Placental epithelial cell (primary cell): Measurements from ENCODE around the gene GOLIM4. TPM values are rescaled to one million over a fixed set of nuclear protein-coding genes. Genes with fewer than 3 reads are reported as not detected.

Experiments
- total RNA-seq: library from RNA; depleted of rRNA; stranded (reverse); fragments of >200 nt; gene quantifications from 2 replicates; pipeline ENCODE4 v1.2.3, GENCODE V29; 2012

The GOLIM4 gene, protein sequence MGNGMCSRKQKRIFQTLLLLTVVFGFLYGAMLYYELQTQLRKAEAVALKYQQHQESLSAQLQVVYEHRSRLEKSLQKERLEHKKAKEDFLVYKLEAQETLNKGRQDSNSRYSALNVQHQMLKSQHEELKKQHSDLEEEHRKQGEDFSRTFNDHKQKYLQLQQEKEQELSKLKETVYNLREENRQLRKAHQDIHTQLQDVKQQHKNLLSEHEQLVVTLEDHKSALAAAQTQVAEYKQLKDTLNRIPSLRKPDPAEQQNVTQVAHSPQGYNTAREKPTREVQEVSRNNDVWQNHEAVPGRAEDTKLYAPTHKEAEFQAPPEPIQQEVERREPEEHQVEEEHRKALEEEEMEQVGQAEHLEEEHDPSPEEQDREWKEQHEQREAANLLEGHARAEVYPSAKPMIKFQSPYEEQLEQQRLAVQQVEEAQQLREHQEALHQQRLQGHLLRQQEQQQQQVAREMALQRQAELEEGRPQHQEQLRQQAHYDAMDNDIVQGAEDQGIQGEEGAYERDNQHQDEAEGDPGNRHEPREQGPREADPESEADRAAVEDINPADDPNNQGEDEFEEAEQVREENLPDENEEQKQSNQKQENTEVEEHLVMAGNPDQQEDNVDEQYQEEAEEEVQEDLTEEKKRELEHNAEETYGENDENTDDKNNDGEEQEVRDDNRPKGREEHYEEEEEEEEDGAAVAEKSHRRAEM
- 28.8 and 34.9 TPM in 2 replicates for total RNA-seq

DNA sequence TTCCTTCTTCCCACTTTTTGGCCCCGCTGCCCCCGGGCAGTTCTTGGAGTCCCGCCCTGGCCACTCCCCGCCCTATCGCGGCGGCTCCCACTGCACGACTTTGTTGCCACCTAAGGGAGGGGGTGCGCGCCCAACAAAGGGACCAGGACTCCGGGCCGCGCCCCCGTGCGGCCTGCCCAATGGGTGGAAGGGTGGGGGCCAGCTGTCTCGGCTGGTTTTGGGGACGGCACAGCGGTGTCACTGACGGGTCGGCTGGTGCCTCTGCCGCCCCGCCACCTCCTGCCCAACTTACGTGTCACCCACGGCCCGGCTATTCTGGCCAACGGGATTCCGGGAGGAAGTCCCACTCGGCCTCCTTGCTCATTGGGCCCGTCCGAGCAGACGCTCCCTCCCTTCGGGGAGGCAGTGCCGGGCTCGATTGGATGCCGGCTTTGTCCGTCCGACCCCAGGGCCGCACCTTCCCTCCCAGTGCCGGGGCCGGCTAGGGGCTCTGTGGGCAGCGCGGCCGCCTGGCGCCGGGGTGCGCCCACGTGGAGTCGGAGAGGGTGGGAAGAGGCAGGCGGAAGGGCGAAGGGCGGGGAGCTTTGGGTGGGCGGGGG is at the start of gene GOLIM4:
Gene GOLIM4 (minus strand): TSS at position 314 of the 599 bp plus-strand sequence. CDS start 639 bp downstream, outside the sequence.

